Epithelial cell of esophagus (primary cell): ENCODE results near the gene SPATA7.

Experiments
- DNase-seq: peaks from one replicate; pipeline ENCODE4 v3.0.0; 2010; ENCODE audit warnings: low read depth
- H3K4me3 ChIP-seq: 2 replicates; pipeline ENCODE4 v1.5.1; 2011; ENCODE audit warnings: mild to moderate bottlenecking, low read length, control low read depth
- TF ChIP-seq, protein P1 (sequence below): IDR thresholded peaks from 2 replicates; pipeline ENCODE4 v1.5.1; 2011; ENCODE audit warnings: low read depth, mild to moderate bottlenecking, low read length, control low read depth, inconsistent platforms; ENCODE audit not compliant: insufficient read depth; ENCODE audit errors: missing control alignments

The SPATA7 gene, protein sequence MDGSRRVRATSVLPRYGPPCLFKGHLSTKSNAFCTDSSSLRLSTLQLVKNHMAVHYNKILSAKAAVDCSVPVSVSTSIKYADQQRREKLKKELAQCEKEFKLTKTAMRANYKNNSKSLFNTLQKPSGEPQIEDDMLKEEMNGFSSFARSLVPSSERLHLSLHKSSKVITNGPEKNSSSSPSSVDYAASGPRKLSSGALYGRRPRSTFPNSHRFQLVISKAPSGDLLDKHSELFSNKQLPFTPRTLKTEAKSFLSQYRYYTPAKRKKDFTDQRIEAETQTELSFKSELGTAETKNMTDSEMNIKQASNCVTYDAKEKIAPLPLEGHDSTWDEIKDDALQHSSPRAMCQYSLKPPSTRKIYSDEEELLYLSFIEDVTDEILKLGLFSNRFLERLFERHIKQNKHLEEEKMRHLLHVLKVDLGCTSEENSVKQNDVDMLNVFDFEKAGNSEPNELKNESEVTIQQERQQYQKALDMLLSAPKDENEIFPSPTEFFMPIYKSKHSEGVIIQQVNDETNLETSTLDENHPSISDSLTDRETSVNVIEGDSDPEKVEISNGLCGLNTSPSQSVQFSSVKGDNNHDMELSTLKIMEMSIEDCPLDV

GRCh38 chr14:88385212-88386101, at the start of gene SPATA7:
Gene SPATA7, plus strand, starts transcription at chr14:88385657. Its CDS starts 162 bp downstream, at chr14:88385819.
- DNase-seq: peak; percentile 88
- H3K4me3 ChIP-seq: peak within 1 kb of the TSS; percentile 92
- TF ChIP-seq, protein P1, sequence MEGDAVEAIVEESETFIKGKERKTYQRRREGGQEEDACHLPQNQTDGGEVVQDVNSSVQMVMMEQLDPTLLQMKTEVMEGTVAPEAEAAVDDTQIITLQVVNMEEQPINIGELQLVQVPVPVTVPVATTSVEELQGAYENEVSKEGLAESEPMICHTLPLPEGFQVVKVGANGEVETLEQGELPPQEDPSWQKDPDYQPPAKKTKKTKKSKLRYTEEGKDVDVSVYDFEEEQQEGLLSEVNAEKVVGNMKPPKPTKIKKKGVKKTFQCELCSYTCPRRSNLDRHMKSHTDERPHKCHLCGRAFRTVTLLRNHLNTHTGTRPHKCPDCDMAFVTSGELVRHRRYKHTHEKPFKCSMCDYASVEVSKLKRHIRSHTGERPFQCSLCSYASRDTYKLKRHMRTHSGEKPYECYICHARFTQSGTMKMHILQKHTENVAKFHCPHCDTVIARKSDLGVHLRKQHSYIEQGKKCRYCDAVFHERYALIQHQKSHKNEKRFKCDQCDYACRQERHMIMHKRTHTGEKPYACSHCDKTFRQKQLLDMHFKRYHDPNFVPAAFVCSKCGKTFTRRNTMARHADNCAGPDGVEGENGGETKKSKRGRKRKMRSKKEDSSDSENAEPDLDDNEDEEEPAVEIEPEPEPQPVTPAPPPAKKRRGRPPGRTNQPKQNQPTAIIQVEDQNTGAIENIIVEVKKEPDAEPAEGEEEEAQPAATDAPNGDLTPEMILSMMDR: no peak

DNA sequence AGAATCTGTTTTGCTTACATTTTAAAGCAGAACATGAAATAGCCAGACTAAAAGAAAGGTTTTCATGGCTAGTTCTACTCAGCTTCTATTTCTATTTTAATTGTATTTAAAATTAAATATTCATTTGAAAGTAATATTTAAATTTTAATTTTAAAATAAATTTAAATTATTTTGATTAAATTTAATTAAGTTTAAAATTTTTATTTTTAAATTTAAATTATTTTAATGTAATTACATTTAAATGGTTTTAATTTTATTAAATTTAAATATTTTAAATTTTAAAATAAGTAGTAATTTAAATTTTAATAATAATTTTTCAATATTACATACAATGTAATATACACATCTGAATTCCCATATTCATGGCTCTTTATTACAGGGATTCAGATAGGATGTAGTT, 45.1 kb upstream of the SPATA7 start:
- TF ChIP-seq, protein P1: no peak
- DNase-seq: no peak
- H3K4me3 ChIP-seq: no peak overlapping the region

GRCh38 chr14:88342980-88343379, 42.5 kb upstream of the SPATA7 start:
- DNase-seq: no peak
- H3K4me3 ChIP-seq: no peak overlapping the region
- TF ChIP-seq, protein P1: no peak

DNA sequence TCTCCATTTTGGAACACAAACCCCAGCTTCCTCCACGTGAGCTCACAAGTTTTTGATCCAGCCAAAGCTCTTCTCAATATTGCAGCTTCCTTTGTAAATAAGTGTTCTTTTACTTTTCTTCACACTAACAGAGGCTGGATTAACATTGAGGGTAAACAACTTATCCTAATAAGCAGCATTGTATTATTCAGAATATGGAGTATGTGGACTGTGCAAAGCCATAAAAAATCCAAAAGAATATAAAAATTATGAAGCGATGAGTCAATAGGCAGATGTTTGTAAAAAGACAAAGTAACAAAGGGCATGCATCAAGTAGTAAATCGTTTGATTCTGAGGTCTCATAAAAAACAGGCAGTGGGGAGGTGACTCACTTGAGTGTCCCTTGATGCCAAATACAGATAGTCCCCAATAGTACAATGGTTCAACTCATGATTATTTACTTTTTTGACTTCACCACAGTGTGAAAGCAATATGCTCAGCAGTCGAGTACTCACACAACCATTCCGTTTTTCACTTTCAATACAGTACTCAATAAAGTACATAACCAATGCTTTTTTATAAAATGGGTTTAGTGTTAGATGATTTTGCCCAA, 39.3 kb upstream of the SPATA7 start:
- DNase-seq: no peak
- TF ChIP-seq, protein P1: no peak
- no peak overlapping the region for H3K4me3 ChIP-seq

DNA sequence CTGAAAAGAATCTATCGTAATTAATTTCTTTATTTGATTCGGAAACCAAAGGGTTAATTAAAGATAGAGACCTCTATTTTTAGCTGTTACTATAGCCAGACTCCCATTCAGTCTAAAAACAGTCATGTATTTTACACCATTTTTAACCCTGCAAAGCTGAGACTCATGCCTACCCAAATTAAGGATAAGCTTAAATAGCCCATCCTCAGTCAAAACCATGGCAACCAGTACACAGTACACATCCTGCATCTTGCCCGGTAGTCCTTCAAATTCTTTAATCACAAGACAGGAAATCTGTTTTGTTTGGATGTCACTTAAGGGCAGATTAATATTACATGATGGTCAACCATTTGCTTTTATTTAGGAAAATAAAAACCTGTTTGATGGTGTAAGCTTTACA, 36.9 kb upstream of the SPATA7 start:
- DNase-seq: no peak
- TF ChIP-seq, protein P1: no peak
- H3K4me3 ChIP-seq: no peak overlapping the region

DNA sequence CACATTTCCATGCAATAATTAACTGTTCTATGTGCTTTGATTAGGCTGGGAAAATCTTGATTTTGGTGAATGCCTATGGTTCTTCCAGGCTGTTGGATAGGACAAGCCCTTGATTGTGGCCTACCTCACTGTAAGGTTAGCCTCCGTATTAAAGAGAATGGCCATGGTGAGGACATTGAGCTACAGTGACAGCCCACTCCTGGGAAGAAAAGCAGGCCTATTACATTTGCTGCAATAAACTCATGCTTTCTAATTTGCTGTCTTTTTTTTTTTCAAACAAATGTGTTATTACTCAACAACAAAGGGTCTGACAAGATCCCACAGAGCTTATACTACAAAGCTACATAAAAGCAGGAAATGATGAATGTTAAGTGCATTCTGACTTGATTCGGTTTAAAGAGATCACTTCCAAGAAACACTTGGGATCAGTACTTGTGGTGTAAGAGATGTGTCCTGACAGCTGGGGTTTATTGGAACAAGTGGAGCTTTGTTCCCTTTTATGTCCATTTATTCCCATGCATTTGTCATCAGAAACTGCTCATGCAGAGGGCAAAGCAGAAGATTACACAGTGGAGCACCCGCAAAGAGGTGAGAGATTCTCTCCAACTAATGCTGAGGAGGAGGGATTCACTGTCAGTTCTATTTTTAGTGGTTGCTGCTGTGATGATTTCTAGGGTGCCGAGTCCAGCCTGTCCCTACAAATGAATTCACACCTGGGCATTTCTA, 33.3 kb upstream of the SPATA7 start:
- TF ChIP-seq, protein P1: no peak
- DNase-seq: no peak

More for the DNA sequence above, 33.3 kb upstream of the SPATA7 start:
- no peak overlapping the region for H3K4me3 ChIP-seq
